Measurements from ENCODE around the gene NLK.

Gene NLK

DNA sequence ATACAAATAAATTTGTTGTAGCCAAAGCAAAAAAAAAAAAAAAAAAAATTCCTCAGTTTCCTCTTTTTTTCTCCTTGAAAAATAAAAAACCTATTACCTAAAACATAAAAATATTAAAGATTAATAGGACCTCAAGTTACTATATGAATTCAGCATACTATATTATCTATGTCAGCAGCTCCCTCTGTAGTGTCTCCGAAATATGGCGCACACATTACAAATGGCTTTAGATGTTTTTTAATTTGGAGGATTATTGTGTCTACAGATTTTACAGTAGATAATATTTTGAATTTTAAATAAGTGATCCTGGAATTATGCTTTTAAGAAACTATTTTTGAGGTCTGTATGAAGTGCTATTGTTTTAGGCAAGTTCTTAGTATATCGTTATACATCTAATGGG is 94.4 kb downstream of the NLK start:
- Histone ChIP-seq H3K9me3 (ENCODE audit: severe bottlenecking) (no peaks in the 10 kb centered on the region), H3K4me3 (ENCODE audit: low read depth, low read length) (no peak overlapping the region), H3K36me3 (peaks cover 16% of the 10 kb centered on the region), H3K27ac (no peak overlapping the region), H3K27me3 (ENCODE audit: insufficient read depth, low read depth, severe bottlenecking) (no peaks in the 10 kb centered on the region)
- DNase-seq: no peak
- TF ChIP-seq, protein P1, sequence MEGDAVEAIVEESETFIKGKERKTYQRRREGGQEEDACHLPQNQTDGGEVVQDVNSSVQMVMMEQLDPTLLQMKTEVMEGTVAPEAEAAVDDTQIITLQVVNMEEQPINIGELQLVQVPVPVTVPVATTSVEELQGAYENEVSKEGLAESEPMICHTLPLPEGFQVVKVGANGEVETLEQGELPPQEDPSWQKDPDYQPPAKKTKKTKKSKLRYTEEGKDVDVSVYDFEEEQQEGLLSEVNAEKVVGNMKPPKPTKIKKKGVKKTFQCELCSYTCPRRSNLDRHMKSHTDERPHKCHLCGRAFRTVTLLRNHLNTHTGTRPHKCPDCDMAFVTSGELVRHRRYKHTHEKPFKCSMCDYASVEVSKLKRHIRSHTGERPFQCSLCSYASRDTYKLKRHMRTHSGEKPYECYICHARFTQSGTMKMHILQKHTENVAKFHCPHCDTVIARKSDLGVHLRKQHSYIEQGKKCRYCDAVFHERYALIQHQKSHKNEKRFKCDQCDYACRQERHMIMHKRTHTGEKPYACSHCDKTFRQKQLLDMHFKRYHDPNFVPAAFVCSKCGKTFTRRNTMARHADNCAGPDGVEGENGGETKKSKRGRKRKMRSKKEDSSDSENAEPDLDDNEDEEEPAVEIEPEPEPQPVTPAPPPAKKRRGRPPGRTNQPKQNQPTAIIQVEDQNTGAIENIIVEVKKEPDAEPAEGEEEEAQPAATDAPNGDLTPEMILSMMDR (IDR thresholded peaks at IDR 0.05; ENCODE audit: low read depth, low read length): no peak

- no peak overlapping the region for H3K27ac ChIP-seq
- no peak overlapping the region for H3K4me3 ChIP-seq (ENCODE audit: low read depth, low read length)
- H3K36me3 ChIP-seq: peaks cover 3% of the 10 kb centered on the region
- TF ChIP-seq, protein P1 (IDR thresholded peaks at IDR 0.05; ENCODE audit: low read depth, low read length): no peak
- H3K27me3 ChIP-seq (ENCODE audit: insufficient read depth, low read depth, severe bottlenecking): no peaks in the 10 kb centered on the region
- no peak for DNase-seq
- no peaks in the 10 kb centered on the region for H3K9me3 ChIP-seq (ENCODE audit: severe bottlenecking)
Measured at GRCh38 chr17:28139822-28140221, 97.3 kb downstream of the NLK start.

DNA sequence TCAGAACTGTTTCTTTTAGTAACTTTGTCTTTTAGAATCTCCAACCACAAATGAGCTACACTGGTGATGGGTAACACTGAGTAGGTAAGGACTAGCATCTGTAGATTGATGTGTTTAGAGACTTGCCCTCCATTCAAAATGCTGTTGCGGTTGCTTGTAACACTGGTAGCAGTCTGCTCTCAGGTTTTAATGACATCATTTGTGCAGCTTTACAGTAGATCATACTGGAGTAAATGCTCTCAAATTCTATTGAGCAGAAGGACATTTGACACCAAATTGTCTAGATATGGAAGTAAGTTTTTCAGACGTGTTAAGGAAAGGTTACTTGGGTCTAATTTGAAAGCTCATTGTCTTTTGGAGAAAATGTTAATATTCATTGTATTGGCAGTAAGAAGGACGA is 98.8 kb downstream of the NLK start:
- Histone ChIP-seq H3K9me3 (ENCODE audit: severe bottlenecking) (no peaks in the 10 kb centered on the region), H3K4me3 (ENCODE audit: low read depth, low read length) (no peak overlapping the region), H3K27ac (no peak overlapping the region), H3K27me3 (ENCODE audit: insufficient read depth, low read depth, severe bottlenecking) (no peaks in the 10 kb centered on the region), H3K36me3 (peaks cover 3% of the 10 kb centered on the region; the same call in 1 of the 2 replicates)
- no peak for DNase-seq
- TF ChIP-seq, protein P1 (IDR thresholded peaks at IDR 0.05; ENCODE audit: low read depth, low read length): no peak

- H3K27me3 ChIP-seq (ENCODE audit: insufficient read depth, low read depth, severe bottlenecking): no peaks in the 10 kb centered on the region
- no peaks in the 10 kb centered on the region for H3K9me3 ChIP-seq (ENCODE audit: severe bottlenecking)
- H3K27ac ChIP-seq: no peak overlapping the region
- TF ChIP-seq, protein P1 (IDR thresholded peaks at IDR 0.05; ENCODE audit: low read depth, low read length): no peak
- H3K36me3 ChIP-seq: no peaks in the 10 kb centered on the region
- no peak overlapping the region for H3K4me3 ChIP-seq (ENCODE audit: low read depth, low read length)
- no peak for DNase-seq
Measured at GRCh38 chr17:28141773-28142172, 99.3 kb downstream of the NLK start.

- Histone ChIP-seq H3K27me3 (ENCODE audit: insufficient read depth, low read depth, severe bottlenecking) (no peaks in the 10 kb centered on the region), H3K27ac (no peak overlapping the region), H3K4me3 (ENCODE audit: low read depth, low read length) (no peak overlapping the region), H3K36me3 (no peaks in the 10 kb centered on the region), H3K9me3 (ENCODE audit: severe bottlenecking) (no peaks in the 10 kb centered on the region)
- TF ChIP-seq, protein P1 (IDR thresholded peaks at IDR 0.05; ENCODE audit: low read depth, low read length): no peak
- DNase-seq: no peak
Measured at GRCh38 chr17:28142305-28142704, 99.8 kb downstream of the NLK start.

DNA sequence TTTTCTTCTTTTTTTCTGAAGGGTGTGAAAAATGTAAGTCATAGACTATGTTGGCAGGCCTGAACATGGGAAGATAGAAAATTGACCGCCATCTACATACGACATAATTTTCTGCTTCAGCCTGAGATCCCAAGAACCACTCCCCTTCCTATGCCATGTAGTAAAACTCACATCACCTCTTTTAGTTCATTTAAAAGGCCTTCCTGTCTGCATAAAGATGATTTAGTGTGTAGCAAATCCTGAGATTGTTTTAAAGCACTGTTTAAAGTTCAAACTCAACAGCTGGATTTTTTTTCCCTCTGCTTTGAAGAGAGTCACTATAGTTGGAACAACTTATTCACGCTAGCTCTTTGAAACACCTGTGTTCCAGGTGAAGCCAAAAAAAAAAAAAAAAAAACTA is 101.5 kb downstream of the NLK start:
- H3K27ac ChIP-seq: no peak overlapping the region
- H3K4me3 ChIP-seq (ENCODE audit: low read depth, low read length): no peak overlapping the region
- no peak for DNase-seq
- TF ChIP-seq, protein P1 (IDR thresholded peaks at IDR 0.05; ENCODE audit: low read depth, low read length): no peak
- H3K9me3 ChIP-seq (ENCODE audit: severe bottlenecking): no peaks in the 10 kb centered on the region
- no peaks in the 10 kb centered on the region for H3K36me3 ChIP-seq
- H3K27me3 ChIP-seq (ENCODE audit: insufficient read depth, low read depth, severe bottlenecking): no peaks in the 10 kb centered on the region

Measured in WERI-Rb-1 (cell line).